Adrenal gland (tissue), 5 donors: Measurements from ENCODE around the gene LIMS2.

Source experiments
- CTCF ChIP-seq, 6 experiments: fragments of 450-650 bp in 4 of 6; fragments of 200-600 bp in 2 of 6; sonication (generic) in 1 of 6; IDR thresholded peaks; 1 replicate in 5 of 6; 2 replicates in 1 of 6; pipeline versions ENCODE4 v1.5.1 to v1.8.0; 2016 to 2021; ENCODE audit warnings: antibody characterized with exemption in 6 of 6, mild to moderate bottlenecking in 2 of 6, moderate library complexity in 1 of 6
- POLR2A ChIP-seq, 2 donors: fragments of 450-650 bp; IDR thresholded peaks; one replicate each; pipeline ENCODE4 v1.6.1; 2017; ENCODE audit warnings: antibody characterized with exemption in 2 of 2, mild to moderate bottlenecking in 2 of 2, moderate library complexity in 1 of 2
- donor health status: DM: no; HTN: no; CAD: no.

- TF ChIP-seq CTCF (IDR thresholded peaks at IDR 0.05) (no peak), POLR2A (IDR thresholded peaks at IDR 0.05) (no peak)
Observed at GRCh38 chr2:127659408-127660290, 15.7 kb downstream of the LIMS2 start.
